IPS DF 4.7 (cell line): ENCODE results near the gene ILDR1.

Source experiments
- DNase-seq: peaks from one replicate; pipeline ENCODE4 v3.0.0-alpha.2; 2013; ENCODE audit warnings: low spot score; ENCODE audit errors: extremely low read depth

Gene ILDR1

DNA sequence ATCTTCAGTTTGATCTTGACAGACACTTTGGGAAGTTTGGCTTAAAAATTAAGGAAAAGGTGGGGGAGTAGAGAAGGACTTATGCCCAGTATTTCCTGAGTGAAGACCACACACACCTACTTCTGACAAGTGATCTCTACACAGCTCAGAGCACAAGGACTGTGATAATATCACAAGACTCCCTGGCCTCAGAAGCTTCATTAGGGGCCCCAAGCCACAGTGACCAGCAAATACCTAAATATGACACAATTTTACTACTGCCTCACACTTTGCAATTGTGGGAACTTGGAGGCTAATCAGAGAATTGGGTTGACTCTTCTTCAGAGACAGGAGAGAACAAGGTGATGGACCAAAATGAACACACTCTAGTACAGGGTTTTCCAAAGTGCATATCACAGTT lies 2.6 kb downstream of the ILDR1 start:
- DNase-seq: no peak

DNA sequence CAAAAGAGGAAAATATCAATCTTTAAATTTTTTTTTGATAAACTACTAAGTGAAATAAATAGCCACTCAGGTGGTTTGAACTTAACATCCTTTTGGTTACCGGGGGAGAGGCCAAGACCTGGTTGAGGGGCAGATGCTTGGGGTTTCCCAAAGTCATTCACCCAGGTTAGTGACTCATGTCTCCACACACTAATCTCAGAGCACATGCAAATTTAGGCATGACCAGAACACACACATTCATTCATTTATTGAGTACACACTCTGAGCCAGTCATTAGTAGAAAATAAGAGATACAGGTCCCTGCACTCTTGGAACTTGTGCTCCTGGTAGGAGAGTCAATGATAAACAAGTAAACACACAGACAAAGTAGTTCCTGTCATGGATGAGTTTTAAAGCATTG lies 7.3 kb downstream of the ILDR1 start:
- DNase-seq: no peak

DNA sequence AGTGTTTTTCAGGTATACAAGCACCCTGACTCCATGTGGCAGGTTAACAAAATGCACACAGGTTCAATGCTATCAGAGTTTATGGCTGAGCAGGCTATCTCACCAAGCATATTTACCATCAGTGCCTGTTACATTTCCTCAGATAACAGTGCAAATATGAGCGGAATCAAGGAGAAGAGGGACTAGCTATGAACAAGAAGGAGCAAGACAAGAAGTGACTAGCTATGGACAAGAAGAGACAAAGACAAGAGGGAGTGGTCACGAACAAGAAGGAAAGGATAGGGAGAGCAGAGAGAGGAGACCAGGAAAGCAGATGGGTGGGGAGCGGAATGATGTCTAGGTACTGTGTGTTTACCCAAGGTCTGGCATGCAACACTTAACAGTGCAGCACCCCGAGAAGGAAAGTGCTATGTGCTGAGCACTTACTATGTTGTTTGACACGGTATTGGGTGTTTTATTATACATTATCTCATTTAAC lies 8.6 kb downstream of the ILDR1 start:
- DNase-seq: no peak

DNA sequence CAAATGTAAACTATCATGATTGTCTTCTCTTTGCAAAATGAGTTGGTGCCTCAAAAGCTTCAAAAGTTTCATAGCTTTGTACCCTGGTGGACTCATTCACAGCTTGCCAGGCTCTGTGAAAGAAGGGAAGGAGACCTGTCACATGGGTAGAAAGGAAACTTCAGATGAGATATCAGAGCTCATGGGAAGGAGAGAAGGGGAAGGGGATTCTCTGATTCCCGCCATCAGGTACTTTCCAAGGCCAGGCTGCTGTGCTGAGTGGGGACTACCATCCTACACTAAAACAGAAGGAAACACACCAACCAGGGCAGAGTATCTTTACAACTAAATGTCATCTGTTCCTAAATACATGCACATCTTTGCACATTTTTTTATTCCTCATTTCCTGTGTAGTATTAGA lies 9.2 kb downstream of the ILDR1 start:
- no peak for DNase-seq

DNA sequence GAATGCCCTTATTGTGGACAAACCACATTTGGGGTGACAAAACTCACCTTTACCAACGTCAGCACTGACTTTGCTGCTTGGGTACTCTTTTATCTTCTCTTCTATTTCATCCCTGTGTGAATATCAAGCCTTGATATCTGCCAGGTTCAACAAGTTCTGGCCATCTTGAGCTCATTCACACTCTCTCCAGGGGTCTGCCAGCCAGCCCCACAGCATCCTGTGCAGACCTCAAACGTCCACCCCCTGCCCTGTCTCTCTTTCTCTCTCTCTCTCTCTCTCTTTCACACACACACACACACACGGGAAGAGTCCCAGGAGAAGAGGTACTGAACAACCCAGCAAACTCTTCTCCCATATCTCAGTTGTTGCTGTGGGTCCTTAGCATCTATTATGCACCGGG lies 10.7 kb downstream of the ILDR1 start:
- no peak for DNase-seq

DNA sequence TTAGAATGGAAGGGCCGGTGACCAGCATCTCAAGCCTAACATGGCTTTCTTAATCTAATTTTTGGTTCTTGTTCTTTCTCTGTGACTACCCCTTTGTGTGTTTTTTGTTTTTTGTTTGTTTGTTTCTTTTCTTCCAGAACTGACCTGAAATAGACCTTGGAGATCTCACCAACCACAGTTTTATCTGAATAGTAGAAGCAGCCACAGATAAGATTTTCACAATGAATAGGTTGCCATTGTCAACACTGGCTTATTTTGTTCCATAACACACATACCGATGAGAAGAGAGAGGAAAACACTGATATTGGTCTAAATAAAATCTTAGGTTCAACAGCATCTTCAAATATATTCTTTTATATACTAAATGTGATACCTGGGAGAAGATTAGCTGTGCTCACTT lies 11.5 kb downstream of the ILDR1 start:
- no peak for DNase-seq

DNA sequence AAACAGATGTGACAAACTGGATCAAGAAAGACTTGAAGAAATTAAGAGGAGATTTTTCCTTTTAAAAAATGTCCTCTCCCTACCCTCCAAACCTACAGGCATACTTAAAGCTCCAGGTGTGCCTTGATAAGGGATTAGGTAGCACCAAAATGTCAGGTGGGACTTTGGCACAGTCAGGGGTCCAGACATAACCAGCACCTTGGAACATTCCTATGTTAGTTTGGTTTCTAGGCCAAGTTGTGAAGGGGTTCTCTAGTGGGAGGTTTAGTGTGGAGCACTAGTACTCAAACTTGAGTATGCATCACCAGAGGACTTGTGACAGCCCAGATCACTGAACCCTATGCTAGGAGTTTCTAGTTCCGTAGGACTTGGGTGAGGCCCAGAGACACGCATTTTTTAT lies 13.9 kb downstream of the ILDR1 start:
- no peak for DNase-seq

DNA sequence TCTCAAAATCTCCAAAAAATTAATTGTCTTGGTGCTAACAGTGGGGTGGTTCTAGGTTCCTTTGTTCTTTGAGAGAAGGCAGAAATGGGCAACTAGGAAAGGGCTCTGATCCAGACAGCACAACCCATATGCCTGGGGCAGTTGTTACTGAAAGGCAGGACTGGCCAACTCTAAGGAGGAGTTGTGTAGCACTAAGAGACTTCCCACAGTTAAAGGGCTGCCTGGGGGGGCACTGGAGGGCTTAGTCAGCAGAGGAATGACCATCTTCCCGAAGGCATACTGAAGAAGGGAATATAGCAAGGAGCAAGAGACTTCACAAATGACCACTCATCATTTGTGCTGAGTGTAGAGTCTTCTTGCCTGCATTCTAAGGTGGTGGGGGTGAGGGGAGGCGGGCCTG lies 15.8 kb downstream of the ILDR1 start:
- no peak for DNase-seq

DNA sequence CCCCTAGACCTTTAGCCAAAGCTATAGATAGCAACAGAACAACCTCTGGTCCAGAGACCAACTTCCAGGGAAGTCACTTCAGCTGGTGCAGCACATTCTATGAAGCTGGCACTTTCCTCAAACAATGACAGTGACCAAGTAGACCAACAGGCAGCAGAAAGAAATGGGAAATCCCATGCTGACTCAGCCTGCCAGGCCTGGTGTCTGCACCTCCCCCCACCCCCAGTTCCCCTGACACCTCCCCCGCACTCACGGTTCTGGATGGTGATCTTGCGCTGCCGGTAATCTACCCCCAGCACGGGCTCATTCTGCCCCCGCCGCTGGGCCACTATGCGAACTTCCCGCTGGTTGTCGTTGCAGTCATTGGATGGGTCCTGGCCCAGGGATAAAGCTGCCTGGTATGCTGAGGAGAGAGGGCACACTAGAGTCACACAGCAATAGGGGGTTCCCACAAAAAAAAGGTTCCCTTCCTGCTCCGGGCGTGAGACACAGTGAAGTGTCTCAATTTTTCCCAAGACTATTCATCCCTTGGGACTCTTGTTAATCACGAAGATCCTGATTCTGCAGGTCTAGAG lies 17.0 kb downstream of the ILDR1 start:
- no peak for DNase-seq

DNA sequence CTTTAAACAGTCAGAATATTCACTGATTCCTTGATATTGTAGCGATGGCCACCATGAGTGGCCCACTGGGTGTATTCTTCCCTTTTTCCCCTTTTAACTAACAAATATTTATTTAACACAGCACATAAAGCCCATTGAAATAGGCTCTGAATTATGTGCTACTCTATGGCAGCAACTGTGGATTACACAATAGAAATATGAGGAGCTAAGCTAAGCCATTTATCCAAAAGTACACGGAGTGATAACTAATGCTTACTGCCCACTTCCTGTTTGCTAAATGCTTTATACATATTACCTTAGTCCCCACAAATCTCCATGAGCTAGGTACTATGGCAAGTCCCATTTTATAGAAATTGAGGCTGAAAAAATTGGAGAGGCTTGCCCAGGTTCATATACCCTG lies 17.9 kb downstream of the ILDR1 start:
- no peak for DNase-seq

DNA sequence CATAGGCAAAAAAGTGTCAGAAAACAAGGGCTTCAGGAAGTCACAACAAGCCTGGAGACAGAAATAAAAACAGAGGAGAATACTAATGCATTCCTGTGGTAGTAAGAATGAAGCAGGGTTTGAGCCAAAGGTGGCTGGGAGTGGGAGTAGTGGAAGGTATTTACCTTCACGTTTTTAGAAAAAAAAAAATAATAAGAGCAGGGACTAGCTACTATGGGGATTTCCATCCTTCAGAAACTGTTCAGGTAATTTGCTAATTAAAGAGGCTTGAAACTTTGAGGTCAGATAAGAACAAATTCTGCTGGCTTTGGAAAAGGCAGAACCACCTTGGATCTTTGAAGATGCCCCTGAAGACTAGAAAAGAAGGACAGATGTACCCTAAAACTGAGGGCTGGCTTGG lies 18.4 kb downstream of the ILDR1 start:
- no peak for DNase-seq

DNA sequence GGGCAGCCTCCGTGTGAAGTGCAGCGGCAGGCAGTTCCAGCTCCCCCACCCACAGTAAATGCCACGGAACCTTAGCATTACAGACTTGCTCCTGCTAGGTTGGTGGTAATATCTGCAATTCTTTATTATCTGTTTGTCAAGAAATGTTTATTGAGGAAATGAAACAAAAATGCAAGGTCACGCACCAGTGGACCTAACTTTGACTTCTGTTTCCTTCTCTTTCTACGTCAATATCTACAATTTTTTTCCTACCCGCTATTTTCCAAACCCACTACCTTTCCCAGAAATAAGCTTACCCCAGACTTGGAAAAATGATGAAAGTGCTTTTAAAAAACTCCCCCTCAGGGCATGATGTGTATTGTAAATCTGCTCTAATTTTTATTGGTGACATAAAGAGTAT lies 18.9 kb downstream of the ILDR1 start:
- no peak for DNase-seq

DNA sequence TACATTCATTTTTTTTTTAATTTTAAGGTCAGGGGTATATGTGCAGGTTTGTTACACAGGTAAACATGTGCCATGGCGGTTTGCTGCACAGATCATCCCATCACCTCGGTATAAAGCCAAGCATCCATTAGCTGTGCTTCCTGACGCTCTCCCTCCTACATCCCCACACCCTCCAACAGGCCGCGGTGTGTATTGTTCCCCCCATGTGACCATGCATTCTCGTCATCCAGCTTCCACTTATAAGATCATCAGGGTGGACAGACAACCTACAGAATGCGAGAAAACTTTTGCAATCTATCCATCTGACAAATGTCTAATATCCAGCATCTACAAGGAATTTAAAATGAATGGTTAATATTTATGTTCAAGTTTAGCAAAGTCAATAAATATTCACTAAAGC lies 19.4 kb downstream of the ILDR1 start:
- no peak for DNase-seq

DNA sequence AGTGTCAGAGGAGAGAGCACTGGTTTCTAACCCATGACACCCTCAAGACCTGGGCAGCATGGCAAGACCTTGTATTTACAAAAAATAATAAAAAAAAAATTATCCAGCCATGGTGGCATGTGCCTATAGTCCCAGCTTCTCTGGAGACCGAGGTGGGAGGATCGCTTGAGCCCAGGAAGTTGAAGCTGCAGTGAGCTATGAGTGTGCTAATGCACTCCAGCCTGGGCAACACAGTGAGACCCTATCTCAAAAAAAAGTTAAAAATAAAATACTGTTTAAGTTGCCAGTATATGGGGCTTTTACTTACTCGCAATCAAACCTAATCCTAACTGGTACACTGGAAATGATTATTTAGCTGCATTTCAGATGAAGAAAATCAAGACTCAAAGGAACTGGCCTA lies 20.2 kb downstream of the ILDR1 start:
- DNase-seq: no peak

DNA sequence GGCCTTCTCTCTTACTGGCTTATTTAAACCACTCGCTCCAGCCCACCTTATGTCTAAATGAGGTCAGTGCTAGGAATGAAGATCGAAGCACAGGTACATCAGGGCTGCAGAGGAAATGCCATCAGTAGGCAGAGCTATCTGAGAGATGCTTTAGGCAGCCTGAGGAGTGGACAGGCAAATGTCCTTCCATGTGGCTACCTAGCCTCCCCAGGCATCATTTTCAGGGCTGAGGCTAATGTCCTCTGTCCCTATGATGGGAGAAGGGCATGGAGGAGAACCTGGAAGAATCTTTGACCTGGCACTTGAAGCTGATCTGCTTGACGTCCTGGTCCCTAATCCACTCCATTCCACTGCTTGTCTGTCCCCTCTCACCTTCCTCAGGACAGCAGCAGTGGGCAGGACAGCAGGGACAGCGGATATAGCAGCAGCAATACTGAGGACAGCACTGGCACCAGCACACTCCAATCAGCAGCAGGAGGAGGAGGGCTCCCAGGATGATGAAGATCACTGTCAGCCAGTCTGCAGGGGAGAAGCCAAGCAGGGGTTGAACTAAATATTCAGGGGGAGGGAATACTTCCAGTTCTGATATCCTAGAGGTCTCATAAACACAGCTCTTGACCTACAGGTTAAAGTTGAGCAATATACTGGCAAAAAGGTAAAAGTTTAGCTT lies 21.0 kb downstream of the ILDR1 start:
- DNase-seq: no peak

DNA sequence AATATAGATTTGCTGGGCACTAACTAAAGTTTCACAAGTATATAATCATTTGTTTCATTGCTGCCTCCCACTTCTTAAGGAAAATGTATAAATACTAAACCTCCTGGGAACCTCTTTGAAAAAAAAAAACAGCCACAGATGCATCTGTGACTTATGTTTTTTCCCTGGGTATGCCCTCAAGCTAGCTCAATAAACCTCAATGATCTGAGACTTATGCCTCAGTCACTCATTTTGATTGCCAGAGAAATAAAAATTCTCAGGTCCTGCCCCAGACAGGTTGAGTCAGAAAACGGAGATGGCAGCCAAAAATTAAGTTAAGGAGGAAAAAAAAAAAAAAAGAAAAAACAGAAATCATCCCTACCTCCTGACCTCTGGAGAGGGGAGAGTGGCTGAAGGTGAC lies 22.1 kb downstream of the ILDR1 start:
- no peak for DNase-seq

DNA sequence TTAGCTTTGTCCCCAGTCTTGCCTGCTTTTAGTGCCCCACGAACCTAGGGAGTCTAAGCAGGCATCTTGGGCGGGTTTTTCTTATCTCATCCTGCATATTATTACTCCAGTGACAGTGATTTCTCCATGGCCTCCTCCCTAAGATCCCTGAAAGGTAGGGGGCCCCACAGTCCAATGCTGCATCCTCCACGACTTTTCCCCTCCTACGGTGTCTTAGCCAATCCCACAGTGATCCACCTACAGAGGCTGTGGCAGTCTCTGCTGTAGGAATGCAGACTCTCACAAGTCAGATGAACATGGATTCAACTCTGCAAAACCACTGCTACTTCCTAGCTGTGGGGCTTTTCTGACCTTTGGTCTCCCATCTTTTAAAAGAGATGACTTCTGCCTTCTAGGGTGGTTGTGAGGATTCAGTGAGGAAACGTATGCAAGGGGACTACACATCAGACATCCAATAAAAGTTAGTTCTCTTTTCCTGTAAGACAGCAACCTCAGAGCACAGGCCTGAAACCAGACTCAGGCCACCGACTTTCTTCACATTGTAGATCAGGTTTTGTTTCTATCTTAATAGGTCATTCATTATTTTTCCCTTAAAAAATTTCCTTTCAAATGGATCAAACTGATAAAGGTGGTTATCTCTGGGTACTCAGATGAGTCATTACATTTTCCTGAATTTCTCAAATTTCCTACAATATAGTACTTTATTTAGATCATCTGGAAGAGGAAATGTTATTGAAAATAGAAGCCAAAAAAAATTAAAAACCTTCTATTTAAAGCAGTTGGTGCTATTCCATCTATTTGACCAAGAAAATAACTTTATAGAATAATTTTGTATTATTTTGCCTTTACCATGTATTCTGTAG lies 23.2 kb downstream of the ILDR1 start:
- no peak for DNase-seq

DNA sequence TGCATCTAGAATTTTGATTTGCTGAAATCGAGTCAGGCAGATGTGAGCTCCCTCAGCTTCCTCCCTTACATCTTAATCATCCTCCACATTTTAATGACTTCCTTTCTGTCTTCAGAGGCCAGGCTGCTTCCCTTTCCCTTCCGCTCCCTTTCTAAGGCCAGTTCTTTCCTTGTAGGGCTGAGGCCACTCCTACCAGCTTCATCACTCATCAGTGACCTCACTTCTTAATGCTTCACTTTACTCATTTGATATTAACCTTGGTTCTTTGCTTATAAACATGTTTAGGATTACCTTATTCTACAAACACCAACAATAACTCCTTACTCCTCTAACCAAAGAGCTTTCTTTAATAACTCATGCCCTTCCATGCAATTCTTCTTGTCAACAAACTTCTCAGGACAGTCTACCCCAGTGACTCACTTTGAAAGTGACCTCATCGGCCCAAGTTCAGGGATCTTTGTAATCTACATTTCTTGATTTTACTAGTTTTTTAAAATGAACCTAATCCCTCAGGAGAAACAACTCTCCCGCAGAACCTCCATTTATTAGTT lies 23.9 kb downstream of the ILDR1 start:
- no peak for DNase-seq

DNA sequence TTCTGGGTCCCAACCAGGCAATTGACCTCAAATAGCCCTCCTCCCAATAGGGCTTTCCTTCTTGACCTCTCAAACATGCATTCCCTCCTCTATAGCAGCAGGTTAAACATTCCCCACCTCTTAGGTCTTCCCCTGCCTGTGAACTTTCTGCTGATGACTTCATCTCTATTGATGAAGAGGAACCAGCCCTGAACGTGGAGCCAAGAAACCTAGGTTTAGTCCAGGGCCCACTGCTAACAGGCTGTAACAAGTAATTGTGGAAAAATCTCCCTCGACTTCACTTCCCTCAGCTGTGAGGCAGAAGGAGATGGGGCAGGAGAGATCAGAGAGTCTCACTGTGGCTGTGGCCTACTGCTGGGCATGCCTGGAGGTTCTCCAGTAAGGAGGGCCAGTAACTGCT lies 24.7 kb downstream of the ILDR1 start:
- no peak for DNase-seq

DNA sequence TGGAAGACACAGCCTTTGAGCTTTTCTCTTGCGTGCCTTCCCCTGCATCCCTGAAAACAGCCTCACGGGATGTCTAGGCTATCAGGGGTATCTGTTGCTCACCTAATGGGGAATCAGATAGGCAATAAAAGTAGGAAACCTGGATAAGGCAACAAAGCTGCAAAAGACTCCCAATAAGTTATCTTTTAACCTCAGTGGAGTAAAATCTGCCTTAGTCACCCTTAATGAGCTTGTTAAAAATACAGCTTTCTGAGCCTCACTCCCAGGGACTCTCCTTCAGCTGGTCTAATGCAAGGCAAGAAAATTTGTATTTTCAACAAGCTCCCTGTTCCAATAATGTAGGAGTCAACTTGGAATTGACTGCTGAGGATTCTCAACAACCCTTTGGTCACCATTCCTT lies 25.6 kb downstream of the ILDR1 start:
- DNase-seq: no peak

DNA sequence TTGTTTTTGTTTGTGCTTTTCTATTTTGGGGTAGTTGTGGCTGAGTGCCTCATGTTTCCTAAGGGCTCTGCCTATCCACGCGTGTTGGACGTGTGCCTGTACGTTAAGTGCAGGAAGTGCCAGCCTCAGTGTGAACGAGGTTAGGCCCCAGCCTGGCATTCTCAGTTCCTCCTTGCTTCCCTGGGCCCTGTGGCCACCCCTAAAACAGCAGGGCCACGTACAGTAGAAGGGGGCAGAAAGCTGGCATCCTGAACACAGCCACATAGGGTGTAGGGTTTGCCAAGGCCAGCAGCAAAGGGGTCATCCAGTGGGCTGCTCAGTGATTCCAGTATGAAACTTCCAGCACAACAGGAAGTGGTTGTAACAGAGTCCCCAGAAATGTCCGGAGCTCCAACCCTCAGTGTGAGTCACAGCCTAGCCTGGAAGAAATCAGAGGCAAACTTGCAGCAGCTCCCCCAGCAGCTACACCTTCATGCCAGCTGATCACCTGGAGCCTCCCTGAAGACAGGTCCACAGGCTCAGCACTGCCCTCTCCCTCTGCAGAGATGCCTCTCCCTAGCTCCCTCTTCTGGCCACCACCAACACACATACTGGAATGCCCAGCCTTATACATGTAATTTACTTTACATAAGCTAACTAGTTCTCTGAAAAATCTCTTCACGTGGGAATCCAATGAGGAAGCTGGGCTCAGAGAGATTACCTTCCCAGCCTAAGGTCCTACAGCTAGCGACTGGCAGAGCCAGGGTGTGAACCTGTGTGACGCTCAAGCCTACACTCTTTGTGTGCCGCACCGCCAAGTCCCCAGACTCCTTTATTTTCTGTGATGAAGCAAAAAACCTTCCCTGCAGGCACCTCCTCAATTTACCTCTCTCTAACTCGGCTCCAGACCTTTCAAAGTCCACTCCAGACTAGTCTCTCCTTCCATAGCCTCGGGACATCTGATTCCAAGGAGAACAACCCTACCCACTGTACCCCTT lies 26.6 kb downstream of the ILDR1 start:
- DNase-seq: peak; percentile 44
